Activated T-cell treated with anti-CD3 and anti-CD28 coated beads, Interleukin-2, amount 50 U/mL, for 1 hour (primary cell): ENCODE results near the gene RELCH.

ENCODE experiments used
- DNase-seq: peaks from one replicate; pipeline ENCODE4 v3.0.0-alpha.2; 2020

Gene RELCH

GRCh38 chr18:62340996-62341395, 153.9 kb downstream of the RELCH start:
- DNase-seq, result no peak

- DNase-seq, result no peak
Measured at GRCh38 chr18:62341473-62341872, 154.4 kb downstream of the RELCH start.

GRCh38 chr18:62342884-62343283, 155.8 kb downstream of the RELCH start:
- DNase-seq, result no peak

- DNase-seq, result no peak
Measured at GRCh38 chr18:62343316-62343715, 156.3 kb downstream of the RELCH start.

GRCh38 chr18:62345909-62346308, 158.9 kb downstream of the RELCH start:
- DNase-seq, result no peak

- DNase-seq, result no peak
Measured at GRCh38 chr18:62346333-62347088, 159.5 kb downstream of the RELCH start.

GRCh38 chr18:62347089-62347506, 160.0 kb downstream of the RELCH start:
- no peak for DNase-seq

- no peak for DNase-seq
Measured at GRCh38 chr18:62348474-62348873, 161.4 kb downstream of the RELCH start.

GRCh38 chr18:62353170-62353569, 166.1 kb downstream of the RELCH start:
- DNase-seq, result no peak

GRCh38 chr18:62354151-62354550, 167.1 kb downstream of the RELCH start:
- no peak for DNase-seq

- no peak for DNase-seq
Measured at GRCh38 chr18:62357079-62357719, 170.1 kb downstream of the RELCH start.
